K562 (cell line): ENCODE results near the gene EOLA1. TPM values are rescaled to one million over a fixed set of nuclear protein-coding genes. Genes with fewer than 3 reads are reported as not detected.
A peak's percentile ranks its signal among the peaks of the same experiment; 100 is the strongest.

Experiments
- ATAC-seq: fragments of 200-7000 bp; cut with Tn5 transposase; 3 replicates; pipeline ENCODE4 v1.9.1; 2020; ENCODE audit warnings: moderate library complexity
- BruUV-seq: library from RNA; stranded (reverse); fragments of 400-500 nt; replicated peaks from 2 replicates; lab custom pipeline; 2021; lab: Mats Ljungman, UMichigan
- CTCF ChIA-PET: fragments of 300-600 bp; formaldehyde crosslinking; extraction: SDS; loops from one replicate; lab custom pipeline; 2021; ENCODE audit warnings: low intra/inter-chr PET ratio; lab: Yijun Ruan, JAX
- POLR2A ChIA-PET: fragments of 300-600, 350-650 bp; sonication (Branson Sonifier 250); formaldehyde crosslinking; extraction: SDS; loops from one replicate; lab custom pipeline; 2021; ENCODE audit warnings: antibody characterized with exemption, inconsistent platforms; lab: Yijun Ruan, JAX
- DNase-seq, 4 experiments: peaks; one replicate each; pipeline versions ENCODE4 v3.0.0 to v3.0.0-alpha.2; 2011 to 2018; ENCODE audit warnings: low spot score in 3 of 4, mixed read lengths in 3 of 4; ENCODE audit errors: extremely low read depth in 1 of 4
- FAIRE-seq: peaks from 2 replicates; lab custom pipeline; 2011; peaks lifted over from hg19 to GRCh38; lab: Jason Lieb, UNC
- H2AFZ ChIP-seq: 2 replicates; pipeline ENCODE4 v1.6.0; 2011; ENCODE audit warnings: low read depth, low read length, control low read depth, inconsistent platforms
- H3K27ac ChIP-seq: fragments of 200-600 bp; 3 replicates; pipeline ENCODE4 v1.8.0; 2011; ENCODE audit warnings: low read depth, mild to moderate bottlenecking, control low read depth, inconsistent platforms, low read length, moderate library complexity, mixed read lengths; ENCODE audit errors: extremely low read depth
- H3K27me3 ChIP-seq, 2 experiments: fragments of 300-600 bp in 1 of 2; 2 replicates in 1 of 2; 3 replicates in 1 of 2; pipeline versions ENCODE4 v1.6.0 to v1.8.0; 2011; ENCODE audit warnings: inconsistent platforms in 2 of 2, low read length in 2 of 2, mild to moderate bottlenecking in 1 of 2, mixed read lengths in 1 of 2, moderate library complexity in 1 of 2; ENCODE audit not compliant: control insufficient read depth in 2 of 2, insufficient read depth in 2 of 2
- H3K36me3 ChIP-seq: fragments of 300-600 bp; 3 replicates; pipeline ENCODE4 v1.8.0; 2011; ENCODE audit warnings: mild to moderate bottlenecking, low read length, inconsistent platforms; ENCODE audit not compliant: control insufficient read depth, insufficient read depth
- H3K4me1 ChIP-seq, 2 experiments: fragments of 200-600 bp in 1 of 2; replicated peaks in 1 of 2; 2 replicates in 1 of 2; 3 replicates in 1 of 2; pipeline versions ENCODE4 v1.5.1 to v1.8.0; 2011; ENCODE audit warnings: inconsistent platforms in 2 of 2, low read length in 2 of 2, mild to moderate bottlenecking in 1 of 2, mixed read lengths in 1 of 2, moderate library complexity in 1 of 2; ENCODE audit not compliant: control insufficient read depth in 2 of 2, insufficient read depth in 2 of 2
- H3K4me2 ChIP-seq: 2 replicates; pipeline ENCODE4 v1.6.1; 2011; ENCODE audit warnings: low read length, control low read depth, inconsistent platforms, mixed read lengths; ENCODE audit not compliant: insufficient read depth
- H3K4me3 ChIP-seq: fragments of 200-600 bp; sonication (generic), shearing (Covaris generic); 2 replicates; pipeline ENCODE4 v1.5.1; 2016; ENCODE audit warnings: control low read depth, inconsistent platforms
- H3K79me2 ChIP-seq: fragments of 200-600 bp; 3 replicates; pipeline ENCODE4 v1.8.0; 2011; ENCODE audit warnings: low read length, inconsistent platforms; ENCODE audit not compliant: control insufficient read depth, insufficient read depth
- H3K9ac ChIP-seq, 2 experiments: 2 replicates each; pipeline versions ENCODE4 v1.6.0 to v1.6.1; 2011; ENCODE audit warnings: low read depth in 2 of 2, low read length in 2 of 2, control low read depth in 1 of 2, inconsistent platforms in 1 of 2, mild to moderate bottlenecking in 1 of 2, mixed read lengths in 1 of 2; ENCODE audit not compliant: insufficient read depth in 1 of 2
- H3K9me1 ChIP-seq: one replicate; pipeline ENCODE4 v1.6.0; 2011; ENCODE audit warnings: inconsistent platforms, mild to moderate bottlenecking, low read length, moderate library complexity; ENCODE audit not compliant: control insufficient read depth, insufficient read depth
- H3K9me3 ChIP-seq: replicated peaks from 2 replicates; pipeline ENCODE4 v1.5.1; 2011; ENCODE audit warnings: low read depth, low read length, inconsistent platforms; ENCODE audit not compliant: control insufficient read depth, insufficient read depth
- H4K20me1 ChIP-seq: replicated peaks from 2 replicates; pipeline ENCODE4 v1.6.1; 2011; ENCODE audit warnings: low read length, inconsistent platforms, mixed read lengths; ENCODE audit not compliant: control insufficient read depth, insufficient read depth
- ARID3A ChIP-seq: IDR thresholded peaks from 2 replicates; pipeline ENCODE4 v1.6.1; 2012; ENCODE audit warnings: low read depth, low read length, improper control_type of control experiment, borderline replicate concordance
- BCL6 ChIP-seq: fragments of 250-450 bp; sonication (Bioruptor Pico); IDR thresholded peaks from 2 replicates; pipeline ENCODE4 v1.4.0; 2020
- EGR1 ChIP-seq: fragments of 450-650 bp; conservative IDR thresholded peaks from 2 replicates; pipeline ENCODE4 v1.6.1; 2017; ENCODE audit warnings: mild to moderate bottlenecking
- HDAC1 ChIP-seq, 2 experiments: fragments of 450-650 bp; IDR thresholded peaks; 2 replicates each; pipeline ENCODE4 v1.6.1; 2016 to 2017; ENCODE audit warnings: inconsistent platforms in 1 of 2, mild to moderate bottlenecking in 1 of 2, moderate library complexity in 1 of 2
- HMBOX1 ChIP-seq: sonication (generic); IDR thresholded peaks from 2 replicates; pipeline ENCODE4 v1.6.1; 2016
- NKRF ChIP-seq: fragments of 450-650 bp; IDR thresholded peaks from 2 replicates; pipeline ENCODE4 v1.6.1; 2016; ENCODE audit warnings: borderline replicate concordance
- SIN3A ChIP-seq, 2 experiments: fragments of 150-350 bp in 1 of 2; IDR thresholded peaks; 2 replicates each; pipeline ENCODE4 v1.6.1; 2011 to 2016; ENCODE audit warnings: borderline replicate concordance in 2 of 2, low read depth in 2 of 2, low read length in 2 of 2, mild to moderate bottlenecking in 2 of 2, moderate library complexity in 2 of 2; ENCODE audit not compliant: control insufficient read depth in 1 of 2
- SP1 ChIP-seq: sonication (generic); formaldehyde crosslinking; IDR thresholded peaks from 2 replicates; pipeline ENCODE4 v1.8.1; 2022; ENCODE audit warnings: mild to moderate bottlenecking, missing genetic modification reagents
- SPI1 ChIP-seq: IDR thresholded peaks from 2 replicates; pipeline ENCODE4 v1.6.1; 2011; ENCODE audit warnings: low read depth, low read length, control low read depth, borderline replicate concordance
- TFAP4 ChIP-seq: sonication (generic); formaldehyde crosslinking; IDR thresholded peaks from 2 replicates; pipeline ENCODE4 v1.8.0; 2022; ENCODE audit warnings: missing genetic modification reagents, mild to moderate bottlenecking, moderate library complexity, borderline replicate concordance
- ZNF263 ChIP-seq: sonication (generic); formaldehyde crosslinking; IDR thresholded peaks from 2 replicates; pipeline ENCODE4 v1.8.0; 2022; ENCODE audit warnings: mild to moderate bottlenecking, missing genetic modification reagents, borderline replicate concordance
- WGBS: fragments of 100-300 bp; shearing (Covaris generic); methylation state at CpG from one replicate; pipeline ENCODE4 v1.1.6; 2016; ENCODE audit warnings: low coverage, mixed read lengths; ENCODE audit not compliant: insufficient coverage; ENCODE audit errors: missing lambda C conversion rate; 5-methylcytosine and 5-hydroxymethylcytosine counted together
- in situ Hi-C: fragments of 300-500 bp; cut with MboI; formaldehyde crosslinking; loops from 4 replicates; pipeline ENCODE4 v1.15.0; 2018; ENCODE audit warnings: inconsistent platforms, mixed read lengths
- intact Hi-C: fragments of 100-400 bp; cut with micrococcal nuclease; formaldehyde crosslinking; loops from 2 replicates; pipeline ENCODE4 v1.14.2; 2022
- polyA plus RNA-seq, 8 experiments: library from polyadenylated mRNA; depleted of rRNA in 4 of 8; stranded (reverse) in 5 of 8; unstranded in 3 of 8; fragments of >200 nt; fragmentation: Nextera tagmentation in 2 of 8; fragmentation: Illumina TruSeq in 1 of 8; extraction: Ambion mirVana in 2 of 8; extraction: Trizol in 1 of 8; gene quantifications; 2 replicates each; pipeline versions ENCODE4 v1.2.1 to v1.2.3, GENCODE V29; 2011 to 2014; ENCODE audit warnings: inconsistent platforms in 1 of 8, missing spikeins in 1 of 8
- total RNA-seq, 7 experiments: library from RNA; depleted of rRNA in 6 of 7; stranded (reverse); fragments of >200 nt in 6 of 7; fragmentation: Illumina TruSeq in 2 of 7; extraction: Trizol in 2 of 7; gene quantifications; 2 replicates each; pipeline versions ENCODE4 v1.2.1 to v1.2.3, GENCODE V29; 2011 to 2021; ENCODE audit warnings: low replicate concordance in 1 of 7

Gene EOLA1
- total and polyA plus RNA-seq, 9 of the 15 experiments (the other 6 are each of a cell fraction or from before 2014, with no cell fraction given): 6.3 to 32.9 (median 18.2) TPM

- Histone ChIP-seq H3K27me3 (no peaks in the 10 kb centered on the region), H4K20me1 (no peaks in the 10 kb centered on the region; the same call in 1 of the 2 replicates), H3K79me2 (peaks cover 9% of the 10 kb centered on the region; the same call in 1 of the 3 replicates), H3K4me3 (peak overlapping the region; percentile 58), H3K4me2 (peak overlapping the region; percentile 81), H3K9me3 (no peaks in the 10 kb centered on the region), H2AFZ (peak overlapping the region; percentile 86; the same call in 1 of the 2 replicates), H3K36me3 (no peaks in the 10 kb centered on the region), H3K27ac (no peak overlapping the region; the same call in 2 of the 3 replicates), H3K9me1 (no peaks in the 10 kb centered on the region), H3K9ac (peak overlapping the region in 1 of 2 experiments; percentile 88; a peak in 2 of 4 replicates), H3K4me1 (peaks cover 8 to 16% of the 10 kb centered on the region in 2 experiments; a peak in 4 of 5 replicates)
- peak; percentile 77 to 93 (median 84) for DNase-seq
- intact Hi-C loops (loop anchor here (5.0 kb wide), 1 partner anchor 32 kb away; the partner anchor contains the start of gene IDS), in situ Hi-C loops (loop anchor here (10.0 kb wide), 1 partner anchor 405 kb away; no protein-coding TSS in a partner anchor)
- peak; percentile 96 for FAIRE-seq
- CTCF ChIA-PET: interaction anchor here (0.6 kb wide), 1 partner anchor 25 kb away, joined by 4 read pairs; no protein-coding TSS in a partner anchor
- no TSS peak for BruUV-seq
- 0% methylated on average over 1 of the region's 34 CpGs for WGBS
- peak; percentile 85 for ATAC-seq
- POLR2A ChIA-PET: interaction anchor here (1.2 kb wide), 1 partner anchor 12 kb away, joined by 3 read pairs; no protein-coding TSS in a partner anchor
- TF ChIP-seq BCL6 (CRISPR knock-in tag) (no peak), TFAP4 (peak; percentile 91), SP1 (CRISPR knock-in tag) (peak; percentile 64; the same call in 1 of the 2 replicates), SIN3A (IDR thresholded peaks at IDR 0.05; ENCODE audit: borderline replicate concordance in 2 of 2, control insufficient read depth in 1 of 2, low read depth in 2 of 2, low read length in 2 of 2) (0 out of 4 replicates have a peak, but pooled peaks of 1 of the 2 experiments have one; percentile 39), EGR1 (peak; percentile 92), NKRF (peak; percentile 58; the same call in 1 of the 2 replicates), ARID3A (no peak), SPI1 (peak; percentile 47; the same call in 1 of the 2 replicates), ZNF263 (CRISPR knock-in tag) (peak; percentile 85; the same call in 1 of the 2 replicates), HMBOX1 (peak; percentile 72; the same call in 1 of the 2 replicates), HDAC1 (IDR thresholded peaks at IDR 0.05) (peak in 1 of 2 experiments; percentile 51; a peak in 2 of 4 replicates)
Measured at GRCh38 chrX:149539283-149540130, 1.3 kb upstream of the EOLA1 start.
